NCI-H2196 (cell line): Measurements from ENCODE around the gene FERMT3.
A peak's percentile ranks its signal among the peaks of the same experiment; 100 is the strongest.
"Not testable (repeated sequence)": the region's sequence is repeated elsewhere in the genome, so short reads cannot be mapped to it uniquely, and the experiment has no call there.

ENCODE experiments used
- DNase-seq: peaks from one replicate; lab custom pipeline; 2025; ENCODE audit not compliant: unreplicated experiment; lab: John Stamatoyannopoulos, UW

FERMT3 gene

GRCh38 chr11:64233913-64234586, 27.5 kb downstream of the FERMT3 start, which contains the start of gene VEGFB:
Gene VEGFB, plus strand, starts transcription at chr11:64234584. Its CDS starts 250 bp downstream, at chr11:64234834.
- DNase-seq: peak; percentile 73

- DNase-seq: peak; percentile 53
Observed at GRCh38 chr11:64234647-64235379, 28.3 kb downstream of the FERMT3 start.

GRCh38 chr11:64235437-64236161, 29.1 kb downstream of the FERMT3 start:
- DNase-seq: no peak

- DNase-seq: peak; percentile 97
Observed at GRCh38 chr11:64237484-64237951, 31.0 kb downstream of the FERMT3 start.

GRCh38 chr11:64238076-64238475, 31.6 kb downstream of the FERMT3 start:
- no peak for DNase-seq

- no peak for DNase-seq
Observed at GRCh38 chr11:64238999-64239398, 32.5 kb downstream of the FERMT3 start.

GRCh38 chr11:64239662-64240434, 33.3 kb downstream of the FERMT3 start:
- DNase-seq: peak; percentile 61

- DNase-seq: peak; percentile 98
Observed at GRCh38 chr11:64240435-64241240, 34.1 kb downstream of the FERMT3 start, which contains the start of gene FKBP2. Gene FKBP2, plus strand, starts transcription at chr11:64241095. Its CDS starts 1,293 bp downstream, at chr11:64242388.

- peak; percentile 98 for DNase-seq
Observed at GRCh38 chr11:64241241-64241490, 34.6 kb downstream of the FERMT3 start.

GRCh38 chr11:64241491-64242374, 35.2 kb downstream of the FERMT3 start:
- DNase-seq: peak; percentile 19

- no peak for DNase-seq
Observed at GRCh38 chr11:64243236-64243854, 36.8 kb downstream of the FERMT3 start.

- no peak for DNase-seq
Observed at GRCh38 chr11:64244107-64244506, 37.6 kb downstream of the FERMT3 start.

GRCh38 chr11:64244966-64245365, 38.4 kb downstream of the FERMT3 start:
- no peak for DNase-seq

- DNase-seq: peak; percentile 52
Observed at GRCh38 chr11:64245401-64245796, 38.9 kb downstream of the FERMT3 start.

- peak; percentile 62 for DNase-seq
Observed at GRCh38 chr11:64245797-64246620, 39.5 kb downstream of the FERMT3 start.

- not testable (repeated sequence) for DNase-seq
Observed at GRCh38 chr11:64246621-64246870, 40.0 kb downstream of the FERMT3 start.

- peak; percentile 87 for DNase-seq
Observed at GRCh38 chr11:64246871-64247728, 40.6 kb downstream of the FERMT3 start, which contains the start of gene PPP1R14B. Gene PPP1R14B, minus strand, starts transcription at chr11:64246943. Its CDS starts 270 bp downstream, at chr11:64246673.
